Endothelial cell of umbilical vein (primary cell): ENCODE measurements around the gene CLDN7.

Source experiments
- FOS ChIP-seq: IDR thresholded peaks from 2 replicates; pipeline ENCODE4 v1.6.1; 2011; ENCODE audit warnings: mild to moderate bottlenecking, low read length, moderate library complexity, borderline replicate concordance; ENCODE audit not compliant: insufficient read depth
- MAX ChIP-seq: IDR thresholded peaks from 2 replicates; pipeline ENCODE4 v1.6.1; 2011; ENCODE audit not compliant: insufficient read depth, insufficient read length
- POLR2A ChIP-seq: IDR thresholded peaks from 2 replicates; pipeline ENCODE4 v1.6.1; 2012; ENCODE audit warnings: low read depth, mild to moderate bottlenecking, control low read depth, low read length
- TF ChIP-seq, protein P1 (sequence below), 2 donors: IDR thresholded peaks; 1 replicate in 1 of 2; 2 replicates in 1 of 2; pipeline ENCODE4 v1.5.1; 2011; ENCODE audit warnings: low read length in 2 of 2, mild to moderate bottlenecking in 2 of 2, moderate library complexity in 2 of 2, control low read depth in 1 of 2, inconsistent platforms in 1 of 2, low read depth in 1 of 2; ENCODE audit not compliant: insufficient read depth in 1 of 2; ENCODE audit errors: extremely low read depth in 1 of 2

- TF ChIP-seq FOS = no peak
- TF ChIP-seq, protein P1, sequence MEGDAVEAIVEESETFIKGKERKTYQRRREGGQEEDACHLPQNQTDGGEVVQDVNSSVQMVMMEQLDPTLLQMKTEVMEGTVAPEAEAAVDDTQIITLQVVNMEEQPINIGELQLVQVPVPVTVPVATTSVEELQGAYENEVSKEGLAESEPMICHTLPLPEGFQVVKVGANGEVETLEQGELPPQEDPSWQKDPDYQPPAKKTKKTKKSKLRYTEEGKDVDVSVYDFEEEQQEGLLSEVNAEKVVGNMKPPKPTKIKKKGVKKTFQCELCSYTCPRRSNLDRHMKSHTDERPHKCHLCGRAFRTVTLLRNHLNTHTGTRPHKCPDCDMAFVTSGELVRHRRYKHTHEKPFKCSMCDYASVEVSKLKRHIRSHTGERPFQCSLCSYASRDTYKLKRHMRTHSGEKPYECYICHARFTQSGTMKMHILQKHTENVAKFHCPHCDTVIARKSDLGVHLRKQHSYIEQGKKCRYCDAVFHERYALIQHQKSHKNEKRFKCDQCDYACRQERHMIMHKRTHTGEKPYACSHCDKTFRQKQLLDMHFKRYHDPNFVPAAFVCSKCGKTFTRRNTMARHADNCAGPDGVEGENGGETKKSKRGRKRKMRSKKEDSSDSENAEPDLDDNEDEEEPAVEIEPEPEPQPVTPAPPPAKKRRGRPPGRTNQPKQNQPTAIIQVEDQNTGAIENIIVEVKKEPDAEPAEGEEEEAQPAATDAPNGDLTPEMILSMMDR (IDR thresholded peaks at IDR 0.05; ENCODE audit: extremely low read depth in 1 of 2, insufficient read depth in 1 of 2, low read depth in 1 of 2, low read length in 2 of 2) = no peak
- no peak for TF ChIP-seq MAX
- TF ChIP-seq POLR2A = no peak
These were observed 17.2 kb upstream of the CLDN7 start for GRCh38 chr17:7279448-7279847.
